HG02870 (cell line): ENCODE measurements around the gene SOS2.

Experiments
- ATAC-seq: cut with Tn5 transposase; IDR thresholded peaks from one replicate; pipeline ENCODE4 v1.9.1; 2021; ENCODE audit warnings: mild to moderate bottlenecking, moderate library complexity; ENCODE audit not compliant: unreplicated experiment

SOS2 gene

DNA sequence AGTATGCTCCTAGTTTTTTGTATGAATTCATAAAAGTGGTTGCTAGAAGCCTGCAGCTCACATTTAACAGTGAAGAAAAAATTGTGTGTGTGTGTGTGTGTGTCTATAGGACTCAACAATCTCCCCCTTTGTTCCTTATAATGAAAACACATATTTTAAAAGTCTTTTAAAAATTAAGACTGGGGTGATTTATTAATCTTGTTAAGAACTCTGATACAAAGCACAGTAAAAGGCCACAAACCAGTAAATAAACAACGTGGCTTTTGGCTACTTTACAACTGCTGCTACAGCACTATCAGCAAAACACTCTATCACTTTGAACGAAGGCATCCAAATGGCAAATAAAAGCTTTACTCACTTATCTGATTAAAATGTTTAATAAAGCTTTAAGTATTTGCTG lies 114.4 kb downstream of the SOS2 start:
- no peak for ATAC-seq

DNA sequence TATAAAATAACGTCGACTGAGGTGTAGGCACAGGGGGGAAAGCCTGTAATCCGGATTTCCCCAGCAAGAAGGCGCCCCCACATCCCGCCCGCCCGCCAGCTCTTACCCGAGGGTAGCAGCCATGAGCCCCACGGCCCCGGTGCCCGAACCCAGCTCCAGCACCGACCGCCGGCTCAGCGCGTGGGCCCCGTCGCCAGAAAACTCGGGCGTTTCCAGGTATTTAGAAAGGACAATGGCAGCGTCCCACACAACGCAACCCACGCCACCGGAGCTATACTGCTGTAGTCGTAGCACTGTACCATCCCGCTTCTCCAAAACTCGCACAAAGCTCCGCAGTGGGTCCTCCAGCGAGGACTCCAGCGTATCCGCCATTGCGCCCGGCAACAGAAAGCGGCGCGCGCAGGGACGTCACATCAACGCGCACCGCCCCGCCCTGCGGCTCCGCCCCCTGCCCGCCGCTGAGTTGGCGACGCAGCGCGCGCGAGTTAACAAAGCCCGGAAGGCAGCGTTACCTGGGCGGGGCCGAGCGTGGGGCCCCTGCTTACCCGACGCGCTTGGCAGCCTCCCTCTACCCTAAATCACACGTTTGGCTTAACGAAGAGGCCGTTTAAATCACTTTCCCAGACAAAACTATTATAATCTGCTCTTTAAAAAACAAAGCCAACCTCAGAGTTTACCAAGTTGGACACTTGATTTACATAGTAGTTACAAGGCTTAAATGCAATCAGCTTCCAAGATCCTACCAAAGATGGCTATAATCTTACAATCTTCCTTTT lies 115.0 kb downstream of the SOS2 start, which contains the start of gene VCPKMT:
TSS of gene VCPKMT (minus strand) at position 392 of the 776 bp plus-strand sequence. CDS start at position 372, 20 bp downstream.
- peak; percentile 98 for ATAC-seq

DNA sequence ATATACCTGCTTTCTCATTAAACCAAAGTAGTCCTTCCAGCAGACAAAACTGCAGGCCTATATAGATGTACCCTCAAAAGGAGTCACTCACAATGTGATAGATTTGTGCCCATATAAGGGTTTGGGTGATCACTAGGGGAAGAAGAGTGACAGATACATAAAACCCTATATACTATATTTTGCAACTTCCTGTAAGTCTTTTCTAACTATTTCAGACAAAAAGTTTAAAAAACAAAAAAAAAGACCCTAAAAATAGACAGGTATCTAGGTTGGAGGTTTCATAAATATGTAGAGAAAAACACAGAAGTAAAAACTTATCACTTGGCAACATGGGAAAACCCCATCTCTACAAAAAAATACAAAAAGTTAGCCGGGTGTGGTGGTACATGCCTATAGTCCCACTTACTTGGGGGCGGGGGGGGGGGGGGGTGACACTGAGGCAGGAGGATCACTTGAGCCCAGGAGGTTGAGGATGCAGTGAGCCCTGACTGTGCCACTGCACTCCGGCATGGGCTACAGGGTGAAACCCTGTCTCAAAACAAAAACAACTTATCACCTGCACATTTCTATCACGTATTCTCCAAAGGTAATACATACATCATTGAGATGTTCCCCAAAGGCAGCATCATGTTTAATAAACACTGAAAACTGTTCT lies 117.9 kb downstream of the SOS2 start:
- ATAC-seq = no peak

DNA sequence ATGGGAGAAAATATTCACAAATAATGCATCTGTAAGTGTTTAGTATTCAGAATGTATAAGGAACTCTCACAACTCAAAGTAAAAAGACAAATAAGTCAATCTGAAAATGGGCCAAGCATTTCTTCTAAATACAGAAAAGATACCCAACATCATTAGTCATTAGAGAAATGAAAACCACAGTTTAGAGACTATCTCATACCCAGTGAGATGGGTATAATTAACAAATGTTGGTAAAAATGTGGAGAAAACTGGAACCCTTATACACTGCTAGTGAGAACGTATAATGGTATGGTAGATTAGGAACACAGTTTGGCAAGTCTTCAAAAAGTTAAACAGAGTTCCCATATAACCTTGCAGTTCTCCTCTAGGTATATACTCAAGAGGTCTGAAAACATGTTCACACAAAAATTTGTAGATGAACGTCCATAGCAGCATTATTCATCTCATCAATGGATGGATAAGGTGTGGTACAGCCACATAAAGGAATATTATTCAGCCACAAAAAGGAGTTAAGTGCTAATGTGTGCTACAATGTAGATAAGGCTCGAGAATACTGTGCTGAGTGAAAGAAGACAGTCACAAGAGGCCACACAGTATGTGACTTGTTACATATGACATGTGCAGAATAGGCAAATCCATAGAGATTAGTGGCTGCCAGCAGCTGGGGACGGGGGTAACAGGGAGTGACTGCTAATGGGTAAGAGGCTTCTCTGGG lies 120.9 kb downstream of the SOS2 start:
- no peak for ATAC-seq

DNA sequence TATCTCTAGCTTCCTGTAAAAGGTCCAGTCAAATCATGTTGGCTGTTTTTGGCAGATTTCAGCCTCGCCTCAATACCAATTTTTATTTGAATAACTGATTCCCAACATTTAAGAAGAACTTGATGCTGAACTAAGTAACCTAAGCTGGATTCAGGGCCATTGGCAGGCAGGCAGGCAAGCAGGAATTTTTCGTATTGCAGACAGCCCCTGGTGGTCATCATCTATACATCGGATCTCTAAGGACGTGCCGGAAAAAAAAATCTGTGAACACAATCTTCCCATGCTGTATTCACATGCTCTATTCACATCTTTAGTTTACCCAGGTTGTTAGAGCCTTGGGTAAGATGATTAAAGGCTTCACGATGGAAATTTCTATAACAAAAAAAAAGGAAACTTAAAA lies 122.0 kb downstream of the SOS2 start:
- ATAC-seq = no peak

DNA sequence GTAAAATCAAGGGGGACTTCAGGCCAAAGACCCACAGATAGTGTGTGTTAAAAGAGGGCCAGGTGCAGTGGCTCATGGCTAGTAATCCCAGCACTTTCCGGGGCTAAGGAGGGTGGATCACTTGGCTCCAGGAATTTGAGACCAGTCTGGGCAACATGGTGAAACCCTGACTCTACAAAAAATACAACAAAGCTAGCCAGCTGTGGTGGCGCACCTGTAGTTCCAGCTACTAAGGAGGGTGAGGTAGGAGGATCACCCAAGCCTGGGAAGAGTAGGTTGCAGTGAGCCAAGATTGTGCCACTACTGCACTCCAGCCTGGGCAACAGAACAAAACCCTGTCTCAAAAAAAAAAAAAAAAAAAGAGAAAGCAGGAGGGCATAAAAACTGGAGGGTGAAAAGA lies 123.5 kb downstream of the SOS2 start:
- ATAC-seq = no peak

DNA sequence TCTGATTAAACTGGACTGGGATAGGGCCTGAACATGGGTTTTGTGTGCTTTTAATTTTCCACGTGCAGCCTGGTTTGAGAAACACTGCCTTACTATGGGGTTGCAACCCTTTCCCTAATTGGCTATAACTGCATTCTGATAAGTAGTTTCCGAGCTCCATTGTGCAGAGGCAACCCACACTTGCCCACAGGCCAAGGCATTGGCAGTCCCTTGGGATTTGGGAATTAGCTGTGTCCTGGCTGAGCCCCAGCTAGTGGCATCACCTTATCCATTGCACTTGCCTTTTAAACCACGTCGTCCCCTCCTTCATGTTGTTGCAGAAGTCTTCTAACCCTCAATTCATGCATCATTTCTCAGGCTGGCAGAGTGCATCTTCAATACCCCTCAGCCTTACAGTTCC lies 125.2 kb downstream of the SOS2 start:
- ATAC-seq = no peak

DNA sequence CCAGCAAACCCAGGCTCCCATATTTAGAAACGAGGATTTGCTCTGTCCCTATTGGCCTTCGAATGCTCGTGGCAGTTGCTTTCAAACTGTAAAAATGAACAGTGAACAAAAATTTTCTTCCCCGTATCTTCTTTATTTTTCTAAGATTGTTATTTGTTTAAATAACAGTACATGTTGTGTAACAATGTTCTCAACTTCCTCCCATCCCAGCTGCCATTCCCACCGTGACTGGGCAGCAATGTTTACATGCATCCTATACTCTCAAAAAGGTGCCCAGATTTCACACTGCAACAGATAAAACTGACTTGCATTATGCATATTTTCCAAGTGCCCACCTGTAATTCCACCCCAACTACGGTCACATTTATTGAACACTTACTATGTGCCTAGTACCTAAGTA lies 127.8 kb downstream of the SOS2 start:
- no peak for ATAC-seq

DNA sequence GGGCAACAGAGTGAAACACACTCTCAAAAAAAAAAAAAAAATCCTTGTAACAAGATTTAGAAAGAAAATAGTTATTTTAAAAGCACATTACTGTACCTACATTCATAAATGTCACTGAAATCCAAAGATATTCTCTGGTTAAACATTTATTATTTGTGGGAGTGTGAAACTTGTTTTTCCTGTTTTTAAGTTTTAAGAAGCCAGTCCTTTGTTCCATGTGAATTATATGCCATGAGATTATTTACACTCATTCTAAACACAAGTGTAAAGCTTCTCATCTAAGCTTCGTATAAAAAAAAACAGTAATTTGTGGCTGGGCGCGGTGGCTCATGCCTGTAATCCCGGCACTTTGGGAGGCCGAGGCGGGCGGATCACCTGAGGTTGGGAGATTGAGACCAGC lies 130.0 kb downstream of the SOS2 start:
- no peak for ATAC-seq

DNA sequence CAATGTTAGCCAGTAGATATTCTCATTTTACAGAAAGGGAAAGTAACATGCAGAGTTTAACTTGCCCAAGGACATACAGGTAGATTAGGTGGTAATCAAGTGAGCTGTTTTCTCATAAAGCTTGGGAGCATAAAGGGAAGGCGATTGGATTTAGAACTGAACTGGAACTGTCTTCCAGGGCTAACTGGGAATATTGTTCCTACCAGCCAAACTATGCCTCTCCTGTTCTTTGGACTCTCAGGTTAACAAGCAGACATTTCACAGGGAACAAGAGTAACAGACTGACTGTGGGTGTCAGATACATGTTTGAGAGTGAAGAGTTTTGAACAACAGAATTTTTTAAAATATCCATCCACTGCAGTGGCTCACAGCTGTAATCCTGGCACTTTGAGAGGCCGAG lies 130.6 kb downstream of the SOS2 start:
- no peak for ATAC-seq

DNA sequence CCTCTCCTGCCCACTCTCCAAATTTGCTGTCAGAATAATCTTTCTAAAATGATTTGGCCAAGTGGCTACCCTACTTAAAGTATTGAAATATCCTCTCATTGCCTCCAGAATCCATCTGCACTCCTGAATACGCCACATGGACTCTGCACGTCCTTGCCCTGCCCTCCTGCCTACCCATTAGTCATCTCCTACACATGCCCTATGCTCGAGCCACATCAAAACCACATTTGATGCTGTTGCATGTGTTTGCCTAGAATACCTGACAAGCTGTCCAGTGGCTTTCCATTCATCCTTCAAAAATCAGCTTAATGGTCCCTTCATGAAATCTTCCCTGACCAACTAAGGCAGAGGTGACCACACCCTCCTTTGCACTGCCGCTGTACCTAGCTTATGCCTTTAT lies 132.0 kb downstream of the SOS2 start:
- no peak for ATAC-seq

DNA sequence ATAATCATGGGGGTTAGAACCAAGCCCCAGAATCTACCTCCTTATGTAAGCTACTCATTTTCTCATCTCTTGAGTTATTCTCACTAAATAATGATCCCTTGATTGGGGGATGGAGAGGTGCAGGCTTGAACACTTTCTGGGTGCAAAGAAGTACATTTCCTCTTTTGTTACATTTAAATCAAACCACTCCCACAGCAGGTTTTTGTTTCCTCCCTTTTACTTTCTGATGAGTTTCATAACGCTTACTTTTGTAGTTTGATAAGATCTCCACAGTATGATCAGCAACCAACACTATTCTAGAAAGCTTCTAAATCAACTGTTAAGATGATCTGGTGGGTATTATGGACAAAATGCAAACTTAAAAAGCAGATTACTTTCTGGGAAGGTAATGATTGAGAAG lies 135.5 kb downstream of the SOS2 start:
- no peak for ATAC-seq

DNA sequence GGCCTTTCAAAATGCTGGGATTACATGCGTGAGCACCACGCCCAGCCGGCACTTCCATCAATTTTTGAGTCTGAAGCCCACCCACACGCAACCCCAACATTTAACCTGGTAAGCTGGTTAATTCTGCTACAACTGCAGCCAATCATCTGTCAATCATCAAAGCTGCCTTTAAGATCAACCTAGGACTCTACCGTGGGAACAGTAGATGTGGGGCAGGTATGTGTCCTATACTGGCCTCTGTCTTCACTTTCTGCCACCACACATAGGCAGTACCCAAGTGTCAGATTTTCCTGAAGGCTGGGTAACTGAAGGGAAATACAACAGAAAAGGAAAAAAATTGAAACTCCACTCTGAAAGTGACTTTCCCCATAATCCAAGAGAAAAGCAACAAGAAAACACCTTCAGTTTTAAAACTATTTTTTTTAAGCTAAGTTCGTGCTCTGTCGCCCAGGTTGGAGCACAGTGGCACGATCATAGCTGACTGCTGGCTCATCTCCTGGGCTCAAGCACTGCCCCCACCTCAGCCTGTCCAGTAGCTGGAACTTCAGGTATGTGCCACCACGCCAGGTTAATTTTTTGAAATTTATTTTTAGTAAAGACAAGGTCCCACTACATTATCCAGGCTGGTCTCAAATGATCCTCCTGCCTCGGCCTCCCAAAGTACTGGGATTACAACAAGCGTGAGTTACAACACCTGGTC lies 137.2 kb downstream of the SOS2 start:
- no peak for ATAC-seq

DNA sequence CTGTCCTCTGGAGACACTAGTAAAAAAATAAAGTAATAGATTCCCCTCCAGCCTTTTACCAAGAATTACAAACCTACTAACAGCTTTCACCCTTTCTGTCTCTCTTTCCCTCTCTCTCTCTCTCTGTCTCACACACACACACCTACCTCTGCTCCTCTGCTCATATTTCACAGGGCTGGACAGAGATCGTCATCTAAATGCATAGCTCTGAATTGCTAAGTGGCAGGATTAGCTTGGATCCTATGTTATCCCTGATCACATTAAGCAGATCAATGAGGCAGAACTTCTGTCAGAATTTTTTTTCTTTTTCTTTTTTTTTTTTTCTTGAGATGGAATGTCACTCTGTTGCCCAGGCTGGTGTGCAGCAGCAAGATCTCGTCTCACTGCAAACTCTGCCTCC lies 137.9 kb downstream of the SOS2 start:
- no peak for ATAC-seq

DNA sequence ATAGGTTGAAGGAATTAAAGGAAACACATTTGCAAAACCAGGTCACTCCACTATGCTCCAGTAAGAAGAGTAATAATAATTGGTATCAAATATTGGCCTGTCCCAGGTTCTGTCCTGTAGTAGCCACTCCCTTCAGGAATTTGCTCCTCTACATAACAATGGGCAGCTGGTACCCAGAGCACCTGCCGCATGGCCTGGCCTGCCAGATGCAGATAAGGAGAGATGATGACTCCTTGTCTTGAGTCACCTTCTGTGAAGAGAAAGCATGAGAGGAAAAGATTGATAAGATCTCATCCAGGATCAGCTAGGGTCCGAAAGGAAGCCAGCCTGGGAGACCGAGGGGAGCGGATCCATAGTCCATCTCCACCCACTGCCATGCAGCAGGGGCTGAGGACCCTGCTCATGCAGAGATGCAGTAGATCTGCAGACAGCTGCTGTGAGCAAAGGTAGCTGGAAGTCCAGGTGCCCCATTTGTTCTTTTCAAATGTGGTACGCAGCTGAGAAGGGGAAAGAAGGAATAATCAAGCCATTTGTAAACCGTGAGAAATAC lies 139.3 kb downstream of the SOS2 start:
- no peak for ATAC-seq

DNA sequence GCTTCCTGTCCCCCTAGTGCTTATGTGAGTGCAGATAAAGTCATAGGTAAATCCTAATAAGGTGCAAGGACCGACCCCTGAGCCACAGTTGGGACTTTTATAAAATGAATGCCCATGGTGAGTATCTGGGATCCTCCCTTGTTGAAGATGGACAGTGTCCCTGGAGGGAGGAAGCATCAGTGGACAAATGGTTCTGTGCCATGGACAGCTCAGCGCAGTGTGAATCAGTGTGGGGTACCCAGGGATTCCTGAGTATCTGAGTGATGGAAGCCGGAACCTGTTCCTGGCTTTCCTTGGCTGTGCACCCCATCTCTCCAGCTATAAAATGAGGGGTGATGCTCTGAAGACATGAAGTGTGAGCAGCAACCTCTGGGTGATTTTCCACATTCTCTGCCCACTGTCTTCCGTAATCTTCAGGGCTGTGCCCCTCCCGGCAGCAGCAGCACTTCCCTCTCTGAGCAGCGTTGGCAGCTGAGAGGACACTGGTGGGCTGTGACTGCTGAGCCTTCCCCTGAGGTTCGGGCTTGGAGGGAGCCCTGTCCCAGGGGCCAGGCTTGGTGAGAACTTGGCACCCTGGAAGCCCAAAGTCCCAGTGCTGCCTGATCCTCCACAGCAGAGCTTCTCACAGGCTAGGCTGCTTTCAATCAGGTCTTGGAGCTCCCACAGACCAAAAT lies 140.0 kb downstream of the SOS2 start:
- ATAC-seq = no peak

DNA sequence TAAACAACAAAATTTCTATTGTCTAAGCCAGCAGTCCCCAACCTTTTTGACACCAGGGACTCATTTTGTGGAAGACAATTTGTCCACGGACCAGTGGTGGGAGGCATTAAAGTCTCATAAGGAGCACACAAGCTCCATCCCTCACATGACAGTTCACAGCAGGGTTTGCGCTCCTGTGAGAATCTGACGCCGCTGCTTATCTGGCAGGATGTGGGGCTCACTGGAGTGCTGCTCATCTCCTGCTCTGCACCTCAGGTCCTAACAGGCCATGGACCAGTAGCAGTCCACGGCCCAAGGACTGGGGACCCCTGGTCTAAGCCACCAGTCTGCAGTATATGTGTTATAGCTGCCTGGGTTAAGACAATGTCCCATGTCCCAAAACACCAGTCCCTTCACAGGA lies 142.2 kb downstream of the SOS2 start:
- no peak for ATAC-seq

DNA sequence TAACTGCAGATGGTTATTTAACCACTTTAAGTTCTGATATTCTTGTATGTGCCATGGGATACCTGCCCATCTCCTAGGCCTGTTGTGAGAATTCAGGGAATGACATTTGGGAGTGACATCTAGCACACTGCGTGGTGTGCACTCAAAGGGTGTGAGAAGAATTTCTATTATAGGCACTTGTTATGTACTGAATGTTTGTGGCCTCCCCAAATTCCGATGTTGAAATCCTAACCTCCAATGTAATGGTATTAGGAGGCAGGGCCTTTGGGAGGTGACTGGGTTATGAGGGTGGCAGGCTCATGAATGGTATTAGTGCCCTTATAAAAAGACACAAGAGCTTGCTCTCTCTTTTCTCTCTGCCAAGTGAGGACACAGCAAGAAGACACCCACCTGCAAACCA lies 142.6 kb downstream of the SOS2 start:
- ATAC-seq = no peak

DNA sequence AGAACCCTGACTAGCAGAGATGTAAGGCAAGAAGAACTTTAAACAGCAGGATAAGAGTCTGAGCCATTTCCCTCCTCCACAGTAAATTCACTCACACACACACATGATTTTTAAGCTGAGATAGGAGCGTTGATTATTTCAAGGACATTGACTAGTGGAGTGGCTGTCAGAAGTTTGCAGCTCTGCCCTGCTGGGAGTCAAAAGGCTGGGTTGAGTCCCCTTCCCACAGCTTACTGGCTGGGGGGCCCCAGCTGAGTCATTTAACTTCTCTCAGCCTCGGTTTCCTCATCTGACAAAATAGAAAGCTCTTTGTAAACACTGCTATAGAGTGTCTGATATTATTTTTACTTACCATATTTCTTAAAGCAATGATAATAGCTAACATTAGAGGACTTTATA lies 143.3 kb downstream of the SOS2 start:
- no peak for ATAC-seq

DNA sequence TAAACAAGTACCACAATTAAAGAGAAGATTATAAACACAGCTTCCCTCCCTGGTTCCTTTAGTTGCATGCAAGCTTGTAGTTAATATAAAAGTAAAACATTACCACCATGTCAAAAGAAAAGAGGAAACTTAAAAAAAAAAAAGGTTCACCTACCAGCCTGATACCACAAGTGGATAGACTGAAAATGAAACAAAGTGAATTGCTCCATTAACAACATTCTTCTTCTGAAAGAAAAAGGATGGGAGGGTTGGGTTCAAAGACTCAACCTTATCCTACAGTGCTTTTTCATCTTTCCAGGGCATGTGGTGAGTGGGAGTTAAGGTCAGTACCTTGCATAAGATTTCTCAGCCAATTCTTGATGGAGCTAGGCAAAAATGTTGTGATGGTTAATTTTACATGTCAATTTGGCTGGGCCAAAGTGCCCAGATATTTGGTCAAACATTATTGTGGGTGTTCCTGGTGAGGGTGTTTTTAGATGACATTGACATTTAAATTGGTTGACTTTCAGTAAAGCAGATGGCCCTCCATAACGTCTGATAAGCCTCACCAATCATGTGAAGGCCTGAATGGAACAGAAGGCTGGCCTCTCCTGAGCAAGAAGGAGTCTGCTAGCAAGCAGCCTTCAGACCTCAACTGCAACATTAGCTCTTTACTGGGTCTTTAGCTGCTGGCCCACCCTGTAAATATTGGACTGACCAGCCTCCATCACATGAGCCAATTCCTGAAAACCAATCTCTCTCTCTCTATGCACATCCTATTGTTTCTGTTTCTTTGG lies 143.8 kb downstream of the SOS2 start:
- no peak for ATAC-seq
